ENCODE results near the gene CPEB4. TPM values are rescaled to one million over a fixed set of nuclear protein-coding genes. Genes with fewer than 3 reads are reported as not detected.

The CPEB4 gene
- total and polyA plus RNA-seq, 10 of the 15 experiments (the other 5 are each of a cell fraction or from before 2014, with no cell fraction given): 6.9 to 33.1 (median 20.4) TPM

GRCh38 chr5:173862047-173862477, 26.1 kb upstream of the CPEB4 start:
- in situ Hi-C loops (cut with MboI) (no loop called here), intact Hi-C loops (cut with micrococcal nuclease; ENCODE audit: unreplicated experiment) (no loop called here)
- Histone ChIP-seq H3K4me1 (ENCODE audit: control insufficient read depth, insufficient read depth, low read length) (no peaks in the 10 kb centered on the region), H3K79me2 (ENCODE audit: control insufficient read depth, insufficient read depth, low read length) (no peaks in the 10 kb centered on the region), H3K9me3 (replicated peaks; ENCODE audit: control insufficient read depth, insufficient read depth, low read length) (no peaks in the 10 kb centered on the region; the same call in 2 of the 3 replicates), H3K4me2 (ENCODE audit: control insufficient read depth, insufficient read depth) (no peak overlapping the region), H3K9ac (ENCODE audit: control insufficient read depth, insufficient read depth, low read length) (no peak overlapping the region), H4K20me1 (ENCODE audit: control insufficient read depth, insufficient read depth) (no peaks in the 10 kb centered on the region), H2AFZ (ENCODE audit: control insufficient read depth, low read depth, low read length) (no peak overlapping the region), H3K4me3 (no peak overlapping the region), H3K27me3 (replicated peaks in 1 of 2; ENCODE audit: control insufficient read depth in 2 of 2, insufficient read depth in 2 of 2, low read length in 1 of 2) (no peaks in the 10 kb centered on the region), H3K27ac (ENCODE audit: control insufficient read depth, insufficient read depth) (no peak overlapping the region), H3K36me3 (ENCODE audit: control insufficient read depth in 2 of 2, insufficient read depth in 2 of 2, low read length in 1 of 2) (no peaks in the 10 kb centered on the region)
- TF ChIP-seq MTA2 (IDR thresholded peaks at IDR 0.05; ENCODE audit: low read depth): no peak
- no peak for TF ChIP-seq JUND (IDR thresholded peaks at IDR 0.05; ENCODE audit: low read depth, low read length)
- no peak for TF ChIP-seq SMAD1 (IDR thresholded peaks at IDR 0.05; ENCODE audit: low read depth, partially characterized antibody)
- TF ChIP-seq ESRRA (IDR thresholded peaks at IDR 0.05; ENCODE audit: low read length): no peak
- TF ChIP-seq RB1 (IDR thresholded peaks at IDR 0.05; ENCODE audit: borderline replicate concordance): no peak
- TF ChIP-seq WRNIP1 (IDR thresholded peaks at IDR 0.05; ENCODE audit: borderline replicate concordance, low read depth, low read length): no peak
- no peak for TF ChIP-seq ELK1 (IDR thresholded peaks at IDR 0.05; ENCODE audit: low read depth, low read length)
- no peak for TF ChIP-seq IKZF1 (conservative IDR thresholded peaks at IDR 0.05)
- no peak for TF ChIP-seq NFIC (IDR thresholded peaks at IDR 0.05; ENCODE audit: low read depth, low read length)
- TF ChIP-seq TCF7 (IDR thresholded peaks at IDR 0.05; ENCODE audit: borderline replicate concordance): no peak
- no peak for TF ChIP-seq ZNF384 (IDR thresholded peaks at IDR 0.05; ENCODE audit: borderline replicate concordance, low read depth, low read length)
- no peak for TF ChIP-seq RBBP5 (conservative IDR thresholded peaks at IDR 0.05)
- no peak for TF ChIP-seq ASH2L (IDR thresholded peaks at IDR 0.05; ENCODE audit: borderline replicate concordance, low read depth)
- no peak for TF ChIP-seq SPI1 (IDR thresholded peaks at IDR 0.05; ENCODE audit: borderline replicate concordance, insufficient read depth, low read depth, low read length)
- TF ChIP-seq CBX3 (IDR thresholded peaks at IDR 0.05; ENCODE audit: borderline replicate concordance, low read depth): no peak
- TF ChIP-seq FOS (IDR thresholded peaks at IDR 0.05; ENCODE audit: borderline replicate concordance, extremely low read depth, insufficient read length): no peak
- no peak for FAIRE-seq
- no TSS peak for BruUV-seq (replicated peaks)
- CTCF ChIA-PET: no interaction called here
- no peak for ATAC-seq
- 70% methylated on average over 4 of the region's 4 CpGs for WGBS (ENCODE audit: insufficient coverage, insufficient replicate concordance, low lambda C conversion rate, missing lambda C conversion rate)
- SMC1A ChIA-PET (ENCODE audit: uncharacterized antibody, unreplicated experiment): interaction anchor here (0.6 to 1.2 kb wide), 3 partner anchors 35 to 81 kb away, joined by 3 to 4 read pairs (median 3); no protein-coding TSS in a partner anchor
- RAD21 ChIA-PET (ENCODE audit: unreplicated experiment): no interaction called here
- POLR2A ChIA-PET: interaction anchor here (0.8 kb wide), 1 partner anchor 16 kb away, joined by 4 read pairs; no protein-coding TSS in a partner anchor
- no peak for DNase-seq (ENCODE audit: low read depth, low spot score)
